ENCODE data around the gene TPCN2.

The TPCN2 gene

DNA sequence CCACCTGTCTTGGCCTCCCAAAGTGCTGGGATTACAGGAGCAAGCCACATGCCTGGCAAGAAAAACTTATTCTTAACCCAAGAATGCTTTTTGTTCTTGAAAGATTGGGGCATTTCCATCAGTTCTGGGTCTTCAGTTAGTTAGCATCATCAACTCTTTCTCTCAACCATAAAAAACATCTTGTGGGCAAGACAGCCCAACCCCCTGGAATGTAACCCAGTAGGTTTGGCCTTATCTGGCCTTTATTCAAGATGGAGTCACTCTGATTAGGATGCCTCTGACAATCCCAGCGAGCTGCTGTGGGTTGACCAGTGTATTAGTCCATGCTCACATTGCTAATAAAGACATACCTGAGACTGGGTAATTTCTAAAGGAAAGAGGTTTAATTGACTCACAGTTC is 9.2 kb upstream of the TPCN2 start:
- no peak for DNase-seq

- DNase-seq: no peak
Observed at GRCh38 chr11:69040051-69040450, 8.7 kb upstream of the TPCN2 start.

DNA sequence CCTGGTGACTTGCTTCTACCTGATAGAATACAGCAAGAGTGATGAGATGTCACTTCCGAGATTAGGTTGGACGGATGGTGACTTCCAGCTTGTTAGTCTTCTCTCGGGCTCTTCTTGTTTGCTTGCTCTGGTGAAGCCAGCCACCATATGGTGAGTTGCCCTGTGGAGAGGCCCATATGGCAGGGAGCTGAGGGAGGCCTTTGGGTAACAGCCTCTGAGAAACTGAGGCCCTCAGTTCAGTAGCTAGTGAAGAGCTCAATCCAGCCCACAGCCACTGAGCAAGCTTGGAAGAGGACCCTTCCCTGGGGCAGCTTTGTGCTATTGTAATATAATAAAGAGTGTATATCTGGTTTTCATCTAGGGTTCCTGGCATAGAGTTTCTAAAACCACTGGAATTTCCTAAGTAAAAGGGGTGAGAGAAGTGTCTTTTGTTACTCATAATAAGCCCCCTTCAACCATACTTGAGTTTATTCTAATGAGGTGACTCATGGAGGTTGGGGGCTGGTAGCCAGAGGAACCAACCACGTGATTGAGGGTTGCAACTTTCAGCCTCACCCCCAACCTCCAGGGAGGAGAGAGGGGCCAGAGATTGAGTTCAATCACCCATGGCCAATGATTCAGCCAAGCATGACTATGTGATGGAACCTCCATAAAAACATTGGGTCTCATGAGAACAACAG is 8.0 kb upstream of the TPCN2 start:
- no peak for DNase-seq

DNA sequence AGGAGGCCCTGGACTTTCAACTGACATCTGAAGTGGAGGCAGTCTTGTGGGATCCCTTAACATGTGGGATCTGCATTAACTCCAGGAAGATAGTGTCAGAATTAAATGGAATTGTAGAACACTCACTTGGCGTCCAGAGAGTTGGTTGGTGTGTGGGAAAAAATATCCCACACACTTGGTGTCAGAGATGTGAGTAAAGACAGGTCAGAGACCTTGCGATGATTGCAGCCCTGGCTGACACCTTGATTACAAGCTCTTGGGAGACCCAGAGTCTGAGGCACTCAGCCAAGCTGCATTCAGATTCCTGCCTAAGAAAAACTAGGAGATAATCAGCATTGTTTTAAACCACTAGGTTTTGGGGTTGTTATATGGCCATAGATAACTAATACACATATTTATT is 7.2 kb upstream of the TPCN2 start:
- no peak for DNase-seq

DNA sequence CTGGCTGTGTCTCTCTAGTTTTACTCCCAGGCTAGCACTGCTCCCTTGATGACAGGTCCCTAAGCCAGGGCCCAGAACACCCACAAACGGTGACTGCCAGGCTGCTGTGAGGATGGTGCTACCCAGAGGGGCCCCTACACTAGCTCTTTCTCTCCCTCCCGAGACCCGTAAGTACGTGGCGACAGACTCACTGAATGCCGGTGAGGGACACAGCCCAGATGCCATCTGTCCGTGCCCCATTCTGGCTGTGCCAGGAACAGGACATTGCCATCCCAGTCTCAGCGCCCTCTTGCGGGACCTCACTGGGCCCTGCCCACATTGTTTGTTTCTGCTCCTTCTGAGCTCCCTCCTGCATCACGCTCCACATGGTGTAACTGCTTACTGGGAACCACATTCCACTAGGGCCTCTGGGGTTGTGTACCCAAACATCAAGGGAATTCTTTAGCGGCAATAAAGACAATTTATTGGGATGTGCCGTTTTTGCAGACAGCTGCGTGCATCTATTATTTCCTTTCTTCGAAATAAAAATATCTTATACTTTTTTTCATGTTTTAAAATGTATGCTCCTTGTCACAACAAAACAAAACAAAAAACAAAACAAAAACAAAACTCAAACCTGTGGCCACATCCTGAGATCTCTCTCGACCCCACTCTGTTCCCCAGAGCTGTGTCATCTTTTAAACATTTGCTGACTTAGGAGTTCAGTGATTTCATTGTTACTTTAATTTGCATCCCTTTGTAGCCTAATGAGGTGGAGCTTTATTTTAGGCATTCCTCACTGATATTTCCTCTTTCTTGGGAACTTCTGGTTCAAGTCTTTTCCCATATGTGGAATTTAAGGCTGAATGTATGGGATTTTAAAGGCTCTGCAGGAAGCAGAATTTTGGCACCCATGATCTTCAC is 4.4 kb upstream of the TPCN2 start:
- DNase-seq: no peak

- no peak for DNase-seq
Observed at GRCh38 chr11:69048031-69048693, 570 bp upstream of the TPCN2 start.

- peak; percentile 8 for DNase-seq
Observed at GRCh38 chr11:69049490-69049867, 747 bp downstream of the TPCN2 start.

DNA sequence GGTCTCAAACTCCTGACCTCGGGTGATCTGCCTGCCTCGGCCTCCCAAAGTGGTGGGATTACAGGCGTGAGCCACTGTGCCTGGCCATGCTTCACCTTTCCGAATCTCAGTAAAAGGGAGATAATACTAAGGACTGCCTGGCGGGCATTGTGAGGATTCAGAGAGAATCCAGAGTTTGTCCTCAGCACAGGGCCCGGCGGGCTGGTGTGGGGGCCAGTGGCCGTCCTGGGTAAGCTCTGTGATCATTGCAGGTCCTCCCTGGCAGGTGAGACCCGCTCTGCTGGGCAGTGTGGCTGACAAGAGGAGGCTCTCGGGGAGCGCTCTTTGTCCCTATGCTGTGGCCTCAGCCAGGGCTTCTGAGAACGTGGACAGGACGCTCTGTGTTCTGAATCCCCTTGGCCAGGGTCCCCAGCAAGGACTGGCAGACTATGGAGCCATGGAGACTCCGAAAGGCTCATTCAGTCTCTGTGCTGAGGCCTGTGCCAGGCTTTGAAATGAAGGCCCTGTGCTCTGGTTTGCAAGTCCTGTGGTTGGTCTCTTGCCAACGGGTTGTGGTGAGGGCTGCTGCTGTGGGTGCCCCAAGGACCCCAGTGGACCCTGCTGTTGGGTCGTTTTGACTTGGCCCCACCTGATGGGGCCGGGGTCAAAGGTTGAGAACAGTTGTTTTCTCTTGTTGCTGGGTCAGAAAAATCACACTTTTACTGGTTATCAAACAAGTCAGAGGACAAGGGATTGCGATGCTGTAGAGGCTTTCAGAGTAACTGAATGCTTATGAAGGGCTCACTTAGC is 2.1 kb downstream of the TPCN2 start:
- no peak for DNase-seq

DNA sequence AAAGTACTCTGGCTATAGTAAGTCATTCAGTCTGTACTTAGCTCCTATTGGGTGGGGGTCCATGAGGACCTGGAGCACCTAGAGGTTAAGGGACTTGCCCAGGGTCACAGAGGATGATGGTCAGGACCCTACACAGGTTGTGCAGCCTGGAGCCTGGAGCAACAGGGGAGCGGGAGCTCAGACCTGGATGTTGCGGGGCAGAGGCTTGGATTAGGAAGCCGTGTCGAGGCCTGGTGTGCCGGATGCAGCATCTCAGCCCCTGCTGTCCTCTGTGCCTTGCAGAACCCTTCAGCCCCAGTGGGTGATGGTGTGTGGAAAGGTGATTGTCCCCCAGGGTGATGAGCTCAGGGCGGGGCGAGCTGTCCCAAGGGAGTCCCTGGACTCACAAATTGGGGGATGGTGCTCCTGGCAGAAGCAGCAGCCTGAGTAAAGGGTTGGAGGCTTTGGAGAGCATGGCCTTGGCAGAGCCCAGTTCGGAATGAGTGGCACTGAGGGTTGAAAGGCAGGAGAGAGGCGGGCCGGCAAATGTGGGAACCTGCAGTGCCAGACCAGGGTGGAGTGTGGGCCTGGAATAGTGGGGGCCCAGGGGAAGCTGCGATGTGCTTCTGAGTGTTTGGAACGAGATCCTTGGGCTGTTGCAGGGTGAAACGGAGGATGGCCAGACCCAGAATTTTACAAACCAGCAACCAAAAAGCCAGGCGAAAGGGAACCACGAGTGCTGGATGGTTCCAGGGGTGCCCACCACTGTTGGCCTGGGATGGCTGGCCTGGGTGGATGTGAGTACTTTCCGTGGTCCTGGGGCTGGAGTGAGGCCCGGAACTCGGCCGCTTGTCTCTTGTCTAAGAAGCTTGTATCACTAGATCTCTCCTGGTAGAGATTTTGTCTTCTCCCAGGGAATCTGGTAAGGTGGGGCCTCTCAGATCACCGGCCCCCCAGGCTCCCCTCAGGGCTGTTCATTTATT is 2.9 kb downstream of the TPCN2 start:
- DNase-seq: no peak

DNA sequence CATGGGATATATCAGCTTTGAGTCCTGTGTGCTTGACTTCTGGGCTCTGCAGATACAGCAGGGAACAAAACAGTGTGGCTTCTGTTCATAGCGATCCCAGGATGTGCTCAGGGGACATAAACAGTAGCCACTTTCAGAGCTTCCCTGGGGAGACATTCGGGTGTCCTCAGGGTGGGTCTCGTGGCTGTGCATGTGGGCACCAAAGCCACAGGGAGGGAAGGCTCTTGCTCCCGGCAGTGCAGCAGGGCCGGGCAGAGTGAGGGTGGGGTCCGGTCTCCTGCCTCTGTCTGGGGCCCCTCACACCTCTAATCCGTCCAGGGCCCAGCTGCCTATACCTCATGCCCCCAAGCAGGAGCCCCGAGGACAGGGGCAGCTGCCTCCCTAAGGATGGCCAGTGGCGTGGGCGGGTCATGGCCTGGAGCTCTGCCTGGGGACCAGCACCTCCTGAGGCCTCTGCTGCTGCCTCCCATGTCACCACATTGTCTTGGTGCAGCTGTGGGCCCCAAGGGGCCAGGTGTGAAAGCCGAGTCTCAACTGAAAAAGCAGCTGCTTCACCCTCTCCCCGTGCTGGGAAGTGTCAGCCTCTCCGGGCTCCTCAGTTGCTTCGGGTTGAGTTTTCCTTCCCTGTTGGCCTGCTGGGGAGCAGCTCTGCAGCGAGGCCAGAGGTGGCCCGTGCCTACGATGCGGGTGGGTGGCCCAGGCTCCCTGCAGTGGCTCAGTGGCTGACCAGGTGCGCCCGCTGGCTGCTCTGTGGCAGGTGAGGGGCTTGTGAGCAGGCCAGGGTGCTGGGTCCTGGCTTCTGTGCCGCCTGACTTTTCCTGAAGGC is 3.8 kb downstream of the TPCN2 start:
- no peak for DNase-seq

GRCh38 chr11:69053169-69053477 is 4.4 kb downstream of the TPCN2 start:
- no peak for DNase-seq

GRCh38 chr11:69053546-69054396 is 5.0 kb downstream of the TPCN2 start:
- DNase-seq: no peak

- DNase-seq: no peak
Observed at GRCh38 chr11:69054397-69055211, 5.9 kb downstream of the TPCN2 start.

DNA sequence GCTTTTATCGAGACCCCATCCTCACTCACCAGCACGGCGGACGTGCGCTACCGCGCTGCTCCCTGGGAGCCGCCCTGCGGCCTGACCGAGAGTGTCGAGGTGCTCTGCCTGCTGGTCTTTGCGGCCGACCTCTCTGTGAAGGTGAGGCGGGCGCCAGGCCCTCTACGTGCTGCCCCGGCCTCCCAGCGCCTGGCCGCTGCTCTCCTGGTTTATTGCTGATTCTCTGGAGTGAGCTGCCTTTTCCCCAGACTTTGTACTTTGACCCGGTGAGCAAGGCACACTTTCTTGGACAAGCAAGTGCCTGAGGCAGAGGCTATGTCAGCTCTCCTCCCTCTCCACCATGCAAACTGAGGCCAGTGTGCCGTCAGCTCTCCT is 6.5 kb downstream of the TPCN2 start:
- DNase-seq: no peak

GRCh38 chr11:69055598-69056516 is 7.1 kb downstream of the TPCN2 start:
- no peak for DNase-seq

GRCh38 chr11:69057236-69057635 is 8.5 kb downstream of the TPCN2 start:
- no peak for DNase-seq

DNA sequence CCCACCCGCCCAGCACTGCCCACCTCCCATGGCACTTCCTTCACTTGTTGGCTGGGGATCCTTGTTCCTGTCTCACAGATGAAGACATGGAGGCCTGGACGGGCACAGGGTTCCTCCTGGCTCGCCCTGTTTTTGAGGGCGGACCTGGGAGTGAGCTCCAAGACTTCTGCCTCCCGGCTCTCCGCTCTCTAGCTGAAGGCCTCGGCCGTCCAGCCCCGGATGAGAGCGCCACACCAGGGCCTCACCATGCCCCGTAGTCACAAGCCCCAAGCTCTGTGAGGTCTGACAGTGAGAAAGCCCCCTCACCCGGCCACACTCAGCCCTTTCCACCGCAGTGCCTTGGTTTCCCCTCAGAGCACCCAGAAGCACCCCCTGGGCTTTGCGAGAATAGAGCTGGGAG is 9.1 kb downstream of the TPCN2 start:
- no peak for DNase-seq
